ENCODE results near the gene DLD.
A peak's percentile ranks its signal among the peaks of the same experiment; 100 is the strongest.
"Not testable (repeated sequence)": the region's sequence is repeated elsewhere in the genome, so short reads cannot be mapped to it uniquely, and the experiment has no call there.

DLD gene, protein sequence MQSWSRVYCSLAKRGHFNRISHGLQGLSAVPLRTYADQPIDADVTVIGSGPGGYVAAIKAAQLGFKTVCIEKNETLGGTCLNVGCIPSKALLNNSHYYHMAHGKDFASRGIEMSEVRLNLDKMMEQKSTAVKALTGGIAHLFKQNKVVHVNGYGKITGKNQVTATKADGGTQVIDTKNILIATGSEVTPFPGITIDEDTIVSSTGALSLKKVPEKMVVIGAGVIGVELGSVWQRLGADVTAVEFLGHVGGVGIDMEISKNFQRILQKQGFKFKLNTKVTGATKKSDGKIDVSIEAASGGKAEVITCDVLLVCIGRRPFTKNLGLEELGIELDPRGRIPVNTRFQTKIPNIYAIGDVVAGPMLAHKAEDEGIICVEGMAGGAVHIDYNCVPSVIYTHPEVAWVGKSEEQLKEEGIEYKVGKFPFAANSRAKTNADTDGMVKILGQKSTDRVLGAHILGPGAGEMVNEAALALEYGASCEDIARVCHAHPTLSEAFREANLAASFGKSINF

DNA sequence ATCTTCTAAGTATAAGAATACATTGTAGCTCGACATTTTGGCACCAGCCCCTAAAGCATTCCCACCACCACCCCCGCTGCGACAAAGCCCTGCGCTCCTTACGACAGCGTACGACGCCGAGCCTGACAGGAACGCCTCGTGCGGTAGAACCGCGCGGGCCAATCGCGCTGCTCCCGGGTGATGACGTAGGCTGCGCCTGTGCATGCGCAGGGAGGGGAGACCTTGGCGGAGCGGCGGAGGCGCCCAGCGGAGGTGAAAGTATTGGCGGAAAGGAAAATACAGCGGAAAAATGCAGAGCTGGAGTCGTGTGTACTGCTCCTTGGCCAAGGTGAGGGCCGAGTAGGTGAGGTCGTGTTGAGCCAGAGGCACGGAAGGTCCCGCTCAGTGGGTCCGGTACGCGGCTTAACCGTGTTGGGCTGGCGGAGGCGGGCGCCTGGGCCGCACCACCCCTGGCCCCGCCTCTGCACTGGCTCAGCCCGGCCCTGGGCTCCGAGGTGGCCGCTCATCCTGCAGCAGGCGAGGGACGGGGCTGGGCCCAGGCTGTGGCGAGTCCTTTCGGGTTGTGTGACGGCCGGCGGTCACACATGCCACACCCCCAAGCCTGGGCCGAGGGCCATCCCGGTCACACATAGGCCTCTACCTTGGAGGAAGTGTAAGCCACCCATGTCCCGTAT, at the start of gene DLD:
Gene DLD, plus strand, starts transcription at position 222 of the 674 bp plus-strand sequence. Its CDS starts 68 bp downstream, at position 290.
- H3K36me3 ChIP-seq = peaks cover 4 to 14% (median 10%) of the 10 kb centered on the region in 3 donors
- intact Hi-C loops (cut with DNase I; ENCODE audit: low total_unique reads) = loop anchor here (10.0 kb wide), 1 partner anchor 146 kb away; the partner anchor contains the start of gene CBLL1
- H3K27ac ChIP-seq = peak within 1 kb of the TSS; percentile 88 to 93
- peak; percentile 93 to 96 for DNase-seq
- peak within 1 kb of the TSS; percentile 66 to 72 for H3K4me3 ChIP-seq
- TF ChIP-seq, protein P1, sequence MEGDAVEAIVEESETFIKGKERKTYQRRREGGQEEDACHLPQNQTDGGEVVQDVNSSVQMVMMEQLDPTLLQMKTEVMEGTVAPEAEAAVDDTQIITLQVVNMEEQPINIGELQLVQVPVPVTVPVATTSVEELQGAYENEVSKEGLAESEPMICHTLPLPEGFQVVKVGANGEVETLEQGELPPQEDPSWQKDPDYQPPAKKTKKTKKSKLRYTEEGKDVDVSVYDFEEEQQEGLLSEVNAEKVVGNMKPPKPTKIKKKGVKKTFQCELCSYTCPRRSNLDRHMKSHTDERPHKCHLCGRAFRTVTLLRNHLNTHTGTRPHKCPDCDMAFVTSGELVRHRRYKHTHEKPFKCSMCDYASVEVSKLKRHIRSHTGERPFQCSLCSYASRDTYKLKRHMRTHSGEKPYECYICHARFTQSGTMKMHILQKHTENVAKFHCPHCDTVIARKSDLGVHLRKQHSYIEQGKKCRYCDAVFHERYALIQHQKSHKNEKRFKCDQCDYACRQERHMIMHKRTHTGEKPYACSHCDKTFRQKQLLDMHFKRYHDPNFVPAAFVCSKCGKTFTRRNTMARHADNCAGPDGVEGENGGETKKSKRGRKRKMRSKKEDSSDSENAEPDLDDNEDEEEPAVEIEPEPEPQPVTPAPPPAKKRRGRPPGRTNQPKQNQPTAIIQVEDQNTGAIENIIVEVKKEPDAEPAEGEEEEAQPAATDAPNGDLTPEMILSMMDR (IDR thresholded peaks at IDR 0.05) = peak in 1 of 2 experiments; percentile 18
- H3K9me3 ChIP-seq = no peaks in the 10 kb centered on the region
- no peaks in the 10 kb centered on the region for H3K27me3 ChIP-seq
- H3K4me1 ChIP-seq = peaks cover 0 to 33% (median 16%) of the 10 kb centered on the region in 4 donors

DNA sequence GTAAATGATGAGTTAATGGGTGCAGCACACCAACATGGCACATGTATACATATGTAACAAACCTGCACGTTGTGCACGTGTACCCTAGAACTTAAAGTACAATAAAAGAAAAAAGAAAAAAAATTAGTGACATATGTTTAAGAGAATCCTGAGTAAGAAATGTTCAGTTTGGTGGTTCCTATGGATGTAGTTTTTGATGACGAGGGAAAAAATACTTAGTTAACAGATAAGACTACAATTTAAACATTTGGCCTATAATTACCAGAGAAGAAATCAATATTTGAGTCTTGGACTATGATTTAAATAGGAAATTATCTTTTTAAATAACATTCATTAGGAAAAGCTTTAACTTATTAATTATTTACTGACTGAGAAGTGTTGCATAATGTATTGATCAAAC, 48.8 kb upstream of the DLD start:
- H3K9me3 ChIP-seq = no peaks in the 10 kb centered on the region
- H3K27me3 ChIP-seq = no peaks in the 10 kb centered on the region
- no peaks in the 10 kb centered on the region for H3K36me3 ChIP-seq
- no peaks in the 10 kb centered on the region for H3K4me1 ChIP-seq
- DNase-seq = no peak
- intact Hi-C loops (cut with DNase I; ENCODE audit: low total_unique reads) = no loop called here
- TF ChIP-seq, protein P1 (IDR thresholded peaks at IDR 0.05) = no peak
- no peak overlapping the region for H3K4me3 ChIP-seq
- no peak overlapping the region for H3K27ac ChIP-seq

DNA sequence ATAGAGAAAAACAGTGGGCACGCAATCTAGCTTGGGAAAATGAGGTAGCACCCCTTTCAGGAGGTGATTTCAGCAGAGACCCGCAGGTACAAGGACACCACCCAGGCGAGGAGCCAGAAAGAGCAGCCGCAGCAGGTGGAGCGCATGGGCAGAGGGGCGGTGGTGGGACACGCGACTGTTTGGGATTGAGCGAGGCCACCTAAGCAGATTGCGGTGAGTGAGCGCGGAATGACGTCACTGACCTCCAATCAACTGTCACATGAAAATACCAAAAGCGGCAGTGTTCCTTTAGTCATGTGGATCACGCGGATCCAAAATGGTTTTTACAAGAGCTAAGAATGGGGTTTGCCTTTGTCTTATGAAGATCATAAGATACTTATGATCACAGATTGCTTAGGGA, 47.8 kb upstream of the DLD start:
- no peak for DNase-seq
- no peak overlapping the region for H3K27ac ChIP-seq
- no peaks in the 10 kb centered on the region for H3K4me1 ChIP-seq
- intact Hi-C loops (cut with DNase I; ENCODE audit: low total_unique reads) = no loop called here
- no peak overlapping the region for H3K4me3 ChIP-seq
- TF ChIP-seq, protein P1 (IDR thresholded peaks at IDR 0.05) = no peak
- H3K36me3 ChIP-seq = no peaks in the 10 kb centered on the region
- H3K27me3 ChIP-seq = no peaks in the 10 kb centered on the region
- H3K9me3 ChIP-seq = no peaks in the 10 kb centered on the region

DNA sequence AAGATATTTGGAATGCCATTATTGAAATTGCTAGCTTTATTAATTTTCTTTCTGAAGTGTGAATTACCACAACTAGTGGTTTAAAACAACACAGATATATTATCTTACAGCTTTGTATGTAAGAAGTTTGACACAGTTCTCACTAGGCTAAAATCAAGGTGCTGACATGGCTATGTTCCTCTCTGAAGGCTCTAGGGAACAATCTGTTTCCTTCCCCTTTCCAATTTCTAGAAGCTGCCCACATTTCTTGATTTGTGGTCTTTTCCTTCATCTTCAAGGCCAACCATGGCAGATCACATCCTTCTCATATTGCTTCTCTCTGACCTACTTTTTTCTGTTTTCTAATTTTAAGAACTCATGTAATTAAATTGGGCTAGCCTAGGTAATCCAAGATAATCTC, 44.7 kb upstream of the DLD start:
- intact Hi-C loops (cut with DNase I; ENCODE audit: low total_unique reads) = no loop called here
- Histone ChIP-seq H3K4me1 (no peaks in the 10 kb centered on the region), H3K27ac (no peak overlapping the region), H3K36me3 (no peaks in the 10 kb centered on the region), H3K4me3 (no peak overlapping the region), H3K9me3 (no peaks in the 10 kb centered on the region), H3K27me3 (no peaks in the 10 kb centered on the region)
- no peak for DNase-seq
- TF ChIP-seq, protein P1 (IDR thresholded peaks at IDR 0.05) = no peak

DNA sequence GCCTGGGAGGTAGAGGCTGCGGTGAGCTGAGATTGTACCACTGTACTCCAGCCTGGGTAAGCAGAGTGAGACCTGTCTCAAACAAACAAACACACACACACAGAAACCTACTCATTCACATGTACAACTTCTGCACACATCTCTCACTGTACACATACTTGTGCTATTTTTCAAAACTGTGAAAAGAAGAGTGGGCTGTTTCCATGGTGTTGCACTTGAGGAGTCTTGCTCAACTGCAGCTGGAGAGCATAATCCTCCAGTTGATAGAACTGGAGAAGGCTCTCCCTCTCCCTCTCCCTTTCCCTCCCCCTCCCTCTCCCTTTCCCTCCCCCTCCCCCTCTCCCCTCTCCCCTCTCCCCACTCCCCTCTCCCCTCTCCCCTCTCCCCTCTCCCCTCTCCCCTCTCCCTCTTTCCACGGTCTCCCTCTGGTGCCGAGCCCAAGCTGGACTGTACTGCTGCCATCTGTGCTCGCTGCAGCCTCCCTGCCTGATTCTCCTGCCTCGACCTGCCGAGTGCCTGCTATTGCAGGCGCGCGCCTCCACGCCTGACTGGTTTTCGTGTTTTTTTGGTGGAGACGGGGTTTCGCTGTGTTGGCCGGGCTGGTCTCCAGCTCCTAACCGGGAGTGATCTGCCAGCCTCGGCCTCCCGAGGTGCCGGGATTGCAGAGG, 43.7 kb upstream of the DLD start:
- no peaks in the 10 kb centered on the region for H3K9me3 ChIP-seq
- H3K27ac ChIP-seq = no peak overlapping the region
- H3K27me3 ChIP-seq = no peaks in the 10 kb centered on the region
- intact Hi-C loops (cut with DNase I; ENCODE audit: low total_unique reads) = no loop called here
- H3K4me1 ChIP-seq = no peaks in the 10 kb centered on the region
- TF ChIP-seq, protein P1 (IDR thresholded peaks at IDR 0.05) = no peak
- no peaks in the 10 kb centered on the region for H3K36me3 ChIP-seq
- DNase-seq = no peak
- H3K4me3 ChIP-seq = no peak overlapping the region

DNA sequence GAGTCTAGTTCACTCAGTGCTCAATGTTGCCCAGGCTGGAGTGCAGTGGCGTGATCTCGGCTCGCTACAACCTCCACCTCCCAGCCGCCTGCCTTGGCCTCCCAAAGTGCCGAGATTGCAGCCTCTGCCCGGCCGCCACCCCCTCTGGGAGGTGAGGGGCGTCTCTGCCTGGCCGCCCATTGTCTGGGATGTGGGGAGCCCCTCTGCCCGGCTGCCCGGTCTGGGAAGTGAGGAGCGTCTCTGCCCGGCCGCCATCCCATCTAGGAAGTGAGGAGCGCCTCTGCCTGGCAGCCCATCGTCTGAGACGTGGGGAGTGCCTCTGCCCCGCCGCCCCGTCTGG, 43.2 kb upstream of the DLD start:
- H3K9me3 ChIP-seq; H3K4me1 ChIP-seq; DNase-seq; H3K4me3 ChIP-seq; H3K36me3 ChIP-seq; H3K27ac ChIP-seq; intact Hi-C loops (cut with DNase I; ENCODE audit: low total_unique reads); H3K27me3 ChIP-seq: not testable (repeated sequence)

DNA sequence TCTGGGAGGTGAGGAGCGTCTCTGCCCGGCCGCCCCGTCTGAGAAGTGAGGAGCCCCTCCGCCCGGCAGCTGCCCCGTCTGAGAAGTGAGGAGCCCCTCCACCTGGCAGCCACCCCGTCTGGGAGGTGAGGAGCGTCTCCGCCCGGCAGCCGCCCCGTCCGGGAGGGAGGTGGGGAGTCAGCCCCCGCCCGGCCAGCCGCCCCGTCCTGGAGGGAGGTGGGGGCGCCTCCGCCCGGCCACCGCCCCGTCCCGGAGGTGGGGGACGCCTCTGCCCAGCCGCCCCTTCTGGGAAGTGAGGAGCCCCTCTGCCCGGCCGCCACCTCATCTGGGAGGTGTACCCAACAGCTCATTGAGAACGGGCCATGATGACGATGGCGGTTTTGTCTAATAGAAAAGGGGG, 42.8 kb upstream of the DLD start:
- H3K4me1 ChIP-seq; intact Hi-C loops (cut with DNase I; ENCODE audit: low total_unique reads); DNase-seq; H3K36me3 ChIP-seq; H3K27ac ChIP-seq; H3K4me3 ChIP-seq; H3K9me3 ChIP-seq; H3K27me3 ChIP-seq: not testable (repeated sequence)
